ENCODE measurements around the gene NEDD4L.

Gene NEDD4L

DNA sequence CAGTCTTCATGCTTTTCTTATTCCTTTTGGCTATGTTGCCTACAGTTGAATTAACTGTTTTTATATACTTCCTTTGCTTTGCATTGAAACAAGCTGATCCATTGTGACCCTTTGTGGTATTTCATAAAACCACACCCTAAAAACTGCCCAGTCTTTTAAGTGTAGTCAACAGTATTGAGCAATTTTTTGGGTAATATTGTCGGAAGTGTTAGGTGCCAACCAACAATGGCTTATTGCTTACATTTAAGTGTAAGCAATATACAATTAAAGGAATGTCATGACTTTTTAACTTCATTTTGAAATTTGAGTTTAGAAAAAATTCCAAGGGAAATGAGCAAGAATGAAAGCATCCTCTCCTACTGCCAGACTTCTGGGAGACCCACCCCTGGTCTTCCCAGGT lies 174.1 kb downstream of the NEDD4L start:
- DNase-seq: no peak

GRCh38 chr18:58221060-58221725 lies 177.2 kb downstream of the NEDD4L start:
- DNase-seq: no peak

DNA sequence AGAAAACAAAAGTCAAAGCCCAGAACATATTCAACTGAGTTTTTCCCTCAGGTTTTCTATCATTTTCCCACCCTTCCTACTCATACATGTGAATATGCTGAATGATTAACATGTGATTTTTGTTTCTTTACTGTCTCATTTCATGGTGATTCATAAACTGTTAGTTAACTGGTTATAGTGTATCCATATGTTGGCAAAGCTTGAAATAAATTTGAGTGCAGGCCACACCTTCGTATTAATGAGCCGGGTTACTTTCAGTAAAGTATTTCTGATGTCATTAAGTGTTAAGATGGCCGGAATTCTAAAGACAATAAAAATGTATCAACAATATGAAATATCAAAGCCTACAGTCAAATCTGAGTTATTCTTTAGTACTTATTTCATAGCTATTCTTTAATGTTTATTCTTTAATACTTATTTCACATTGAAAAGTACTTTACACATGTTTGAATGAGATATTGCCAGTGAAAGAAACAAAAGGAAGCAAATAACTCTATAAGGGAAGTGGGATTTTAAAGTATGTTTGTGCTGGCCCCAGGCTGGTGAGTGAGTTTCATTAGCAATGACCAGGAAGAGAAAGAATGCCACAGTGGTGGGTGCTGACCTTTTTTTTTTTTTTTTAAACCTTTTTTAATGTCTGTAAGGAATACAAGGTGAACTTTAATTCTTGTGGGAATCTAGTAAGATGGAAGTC lies 178.6 kb downstream of the NEDD4L start:
- no peak for DNase-seq

DNA sequence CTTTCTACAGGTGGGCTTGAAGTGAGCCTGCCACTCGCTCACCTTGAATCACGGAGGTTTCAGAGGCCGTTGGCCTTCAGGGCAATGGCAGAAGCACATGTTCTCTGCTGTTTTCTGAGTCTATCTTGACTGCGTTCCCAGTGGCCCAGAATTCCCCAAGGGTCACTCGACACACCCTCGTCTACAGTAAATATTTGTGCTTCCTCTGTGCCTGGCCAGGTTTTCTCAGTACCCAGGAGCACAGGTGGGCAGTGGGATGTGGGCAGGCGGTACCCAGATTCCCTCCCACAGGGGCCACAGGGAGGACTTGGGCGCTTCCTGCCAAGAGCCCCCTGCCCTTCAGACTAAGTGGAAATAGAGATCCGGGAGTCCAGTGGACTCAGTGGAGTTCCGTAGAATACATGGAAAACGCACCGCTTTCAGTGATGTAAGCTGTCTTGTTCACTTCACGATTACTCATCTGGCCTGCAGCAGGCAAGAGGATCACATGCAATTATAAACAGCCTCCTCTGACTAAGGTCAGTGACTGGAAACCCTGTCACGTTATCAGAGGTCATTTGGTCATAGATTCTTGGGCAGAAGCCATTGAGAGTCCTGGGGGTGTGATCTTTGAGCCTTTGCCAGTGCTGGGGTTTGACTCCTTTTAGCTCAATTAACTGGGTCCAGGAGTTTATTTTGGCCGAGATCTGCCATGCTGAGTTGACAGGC lies 179.8 kb downstream of the NEDD4L start:
- no peak for DNase-seq

- DNase-seq: no peak
These were observed 180.4 kb downstream of the NEDD4L start for GRCh38 chr18:58224425-58224750.

DNA sequence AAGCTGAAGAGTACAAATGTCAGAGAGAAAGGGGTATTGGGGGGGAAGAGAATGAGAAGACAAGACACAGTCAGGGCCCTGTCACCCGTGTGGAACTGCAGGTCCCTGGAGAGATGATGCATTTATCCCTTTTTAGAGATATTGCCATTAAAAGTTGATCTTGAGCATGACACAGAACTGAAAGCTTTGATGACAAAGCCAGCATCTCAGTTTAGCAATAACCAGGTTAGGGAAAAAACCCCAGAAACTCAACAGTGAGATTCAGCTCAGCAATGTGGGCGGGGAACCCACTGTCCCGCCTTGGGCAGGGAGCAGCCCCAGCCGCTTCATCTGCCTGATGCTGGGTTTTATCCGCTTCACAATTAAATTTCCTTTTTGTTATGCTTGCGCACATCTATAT lies 181.1 kb downstream of the NEDD4L start:
- DNase-seq: no peak

- DNase-seq: no peak
These were observed 182.4 kb downstream of the NEDD4L start for GRCh38 chr18:58226429-58226828.

- DNase-seq: no peak
These were observed 183.4 kb downstream of the NEDD4L start for GRCh38 chr18:58227361-58227930.

DNA sequence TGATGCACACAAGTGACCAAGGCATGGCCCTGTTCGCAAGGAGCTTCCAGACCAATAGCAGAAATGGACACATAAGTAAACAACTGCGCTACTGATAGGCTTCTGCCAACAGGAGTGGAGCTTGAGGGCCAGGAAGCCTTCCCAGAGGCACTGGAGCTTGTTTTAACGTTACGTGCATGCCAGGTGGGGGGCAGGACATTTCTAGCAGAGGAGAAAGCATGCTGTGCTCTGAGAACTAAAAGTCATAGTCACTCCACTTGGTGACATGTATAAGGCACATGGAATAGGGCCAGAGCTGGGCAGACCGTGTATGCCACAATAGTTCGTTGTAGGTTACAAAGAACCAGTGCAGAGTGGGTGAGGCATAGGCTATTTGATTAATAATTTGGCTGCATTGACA lies 184.2 kb downstream of the NEDD4L start:
- no peak for DNase-seq

GRCh38 chr18:58228762-58229161 lies 184.7 kb downstream of the NEDD4L start:
- DNase-seq: no peak

DNA sequence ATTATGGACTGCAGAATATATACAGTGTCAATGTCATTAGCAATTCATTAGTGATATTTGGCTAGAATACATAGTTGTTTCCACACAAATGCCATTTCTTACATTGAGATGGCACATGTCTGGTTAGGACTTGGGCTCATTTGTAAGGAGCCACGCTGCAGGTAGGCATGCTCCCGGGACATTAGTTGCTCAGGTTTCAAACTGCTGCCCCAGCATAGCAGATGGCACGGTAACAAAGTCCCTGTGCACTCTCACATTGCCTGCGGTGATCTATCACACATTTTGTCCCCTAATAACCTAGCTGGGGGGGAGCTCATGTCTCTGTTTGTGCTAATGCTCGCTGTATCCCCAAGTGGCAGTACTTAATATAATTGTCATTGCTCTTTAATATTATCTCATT lies 185.1 kb downstream of the NEDD4L start:
- no peak for DNase-seq

DNA sequence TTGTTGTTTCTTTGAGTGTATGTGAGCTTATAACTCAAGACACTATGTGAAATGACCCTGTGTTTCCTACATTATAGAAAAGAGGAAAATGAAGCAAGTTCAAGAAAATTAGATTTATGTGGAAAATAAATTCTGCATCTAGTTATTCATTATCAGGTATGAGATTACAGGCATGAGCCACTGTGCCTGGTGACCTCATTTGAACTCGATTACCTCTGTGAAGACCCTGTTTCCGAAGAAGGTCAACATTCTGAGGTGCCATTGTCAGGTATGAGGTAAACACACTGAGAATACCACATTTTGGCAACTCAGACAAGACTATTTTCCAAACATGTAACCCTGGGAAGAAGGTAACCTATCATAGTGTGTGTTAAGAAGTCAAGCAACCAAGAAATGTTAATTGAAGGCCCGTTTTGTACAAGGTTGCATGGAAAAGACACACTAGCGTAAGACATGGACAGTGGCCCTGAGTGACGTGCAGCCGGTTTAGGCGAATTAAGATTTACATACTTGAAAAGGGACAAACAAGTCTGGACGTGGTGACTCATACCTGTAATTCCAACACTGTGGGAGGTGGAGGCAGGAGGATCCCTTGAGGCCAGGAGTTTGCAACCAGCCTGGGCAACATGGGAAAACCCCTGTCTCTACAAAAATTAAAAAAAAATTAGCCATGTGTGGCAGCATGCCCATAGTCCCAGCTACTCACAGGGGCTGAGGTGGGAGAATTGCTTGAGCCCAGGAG lies 186.6 kb downstream of the NEDD4L start:
- DNase-seq: no peak

DNA sequence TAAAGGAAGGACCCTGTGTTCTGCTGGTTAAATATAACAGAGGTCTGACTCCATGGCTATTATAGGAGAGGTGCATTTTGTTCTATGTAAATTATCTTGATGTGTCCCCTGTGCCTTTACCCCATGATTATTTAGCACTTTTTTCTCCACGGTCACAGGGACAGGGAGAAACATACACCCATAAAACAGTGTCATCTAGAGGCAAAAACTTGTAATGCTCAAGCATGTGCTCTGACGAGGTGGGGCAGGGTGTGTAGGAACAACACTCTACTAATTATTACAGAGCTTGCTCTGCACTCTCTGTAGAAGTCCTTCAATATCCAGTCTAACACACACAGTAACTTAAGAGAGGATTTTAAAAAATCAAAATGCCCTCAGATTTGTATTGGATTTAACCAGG lies 187.9 kb downstream of the NEDD4L start:
- no peak for DNase-seq

DNA sequence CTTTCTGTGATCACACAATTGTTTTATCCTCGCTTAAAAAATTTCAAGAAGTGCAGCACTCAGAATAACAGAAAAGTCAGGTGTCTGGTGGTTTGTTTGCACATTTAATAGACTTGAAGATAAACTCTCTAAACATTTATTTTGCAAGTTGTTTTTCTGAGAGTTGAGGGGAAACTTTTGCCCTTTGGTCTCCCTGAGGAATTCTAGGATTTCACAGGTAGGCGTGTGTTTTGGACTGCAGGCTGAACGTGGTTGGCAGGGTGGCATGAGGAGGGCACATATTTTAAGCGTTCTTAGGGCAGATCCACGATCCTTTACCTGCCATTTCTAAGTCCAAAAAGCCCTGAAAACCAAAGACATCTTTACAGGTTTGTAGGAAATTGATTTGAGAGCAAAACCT lies 188.6 kb downstream of the NEDD4L start:
- no peak for DNase-seq

DNA sequence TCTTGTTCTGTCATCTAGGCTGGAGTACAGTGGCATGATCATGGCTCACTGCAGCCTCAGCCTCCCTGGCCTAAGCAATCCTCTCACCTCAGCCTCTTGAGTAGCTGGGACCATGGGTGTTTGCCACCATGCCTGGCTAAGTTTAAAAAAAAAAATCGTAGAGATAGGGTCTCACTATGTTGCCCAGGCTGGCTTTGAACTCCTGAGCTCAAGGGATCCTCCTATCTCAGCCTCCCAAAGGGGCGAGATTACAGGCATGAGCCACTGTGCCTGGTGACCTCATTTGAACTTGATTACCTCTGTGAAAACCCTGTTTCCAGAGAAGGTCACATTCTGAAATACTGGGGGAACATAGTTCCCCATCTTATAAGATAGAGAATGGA lies 190.3 kb downstream of the NEDD4L start:
- DNase-seq: no peak

- DNase-seq: no peak
These were observed 191.0 kb downstream of the NEDD4L start for GRCh38 chr18:58235001-58235436.

GRCh38 chr18:58239879-58240278 lies 195.9 kb downstream of the NEDD4L start:
- no peak for DNase-seq

- DNase-seq: no peak
These were observed 197.1 kb downstream of the NEDD4L start for GRCh38 chr18:58241026-58241679.

DNA sequence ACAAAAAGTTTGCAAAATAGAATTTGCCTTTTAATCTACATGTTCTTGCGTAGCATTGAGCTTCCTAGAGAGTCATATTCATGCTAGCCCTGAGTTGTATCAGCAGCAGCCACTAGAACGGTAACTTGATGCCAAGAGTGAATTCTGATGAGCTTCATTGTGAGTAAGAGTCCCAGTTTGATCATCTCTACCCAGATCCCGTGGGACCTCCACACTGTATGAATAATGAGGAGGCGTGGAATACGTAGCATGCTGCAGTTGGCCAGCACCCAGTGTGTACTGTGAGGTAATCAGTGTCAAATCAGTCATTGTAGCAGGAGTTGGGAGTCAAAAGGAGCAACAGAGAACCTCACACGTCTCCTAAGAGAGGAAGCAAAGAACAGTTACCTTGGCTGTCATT lies 197.9 kb downstream of the NEDD4L start:
- DNase-seq: no peak

GRCh38 chr18:58242435-58242834 lies 198.4 kb downstream of the NEDD4L start:
- DNase-seq: no peak

DNA sequence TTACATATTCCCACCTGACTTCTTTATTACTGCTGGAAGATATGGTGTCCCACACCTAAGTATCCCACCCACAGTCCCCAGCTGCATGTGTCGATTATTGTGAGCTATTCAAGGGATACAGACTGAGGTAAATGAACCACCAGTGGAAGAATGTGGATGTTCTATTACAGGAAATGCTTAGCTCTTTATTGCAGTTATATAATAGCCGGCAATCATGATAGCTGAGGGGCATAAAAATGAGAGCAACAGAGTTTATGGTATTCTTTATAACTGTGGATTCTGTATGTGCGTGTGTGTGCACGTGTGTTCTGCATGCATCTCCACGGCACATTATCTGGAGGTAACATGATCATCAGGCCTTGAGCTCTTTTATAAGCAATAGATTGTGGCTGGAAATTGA lies 198.9 kb downstream of the NEDD4L start:
- no peak for DNase-seq

DNA sequence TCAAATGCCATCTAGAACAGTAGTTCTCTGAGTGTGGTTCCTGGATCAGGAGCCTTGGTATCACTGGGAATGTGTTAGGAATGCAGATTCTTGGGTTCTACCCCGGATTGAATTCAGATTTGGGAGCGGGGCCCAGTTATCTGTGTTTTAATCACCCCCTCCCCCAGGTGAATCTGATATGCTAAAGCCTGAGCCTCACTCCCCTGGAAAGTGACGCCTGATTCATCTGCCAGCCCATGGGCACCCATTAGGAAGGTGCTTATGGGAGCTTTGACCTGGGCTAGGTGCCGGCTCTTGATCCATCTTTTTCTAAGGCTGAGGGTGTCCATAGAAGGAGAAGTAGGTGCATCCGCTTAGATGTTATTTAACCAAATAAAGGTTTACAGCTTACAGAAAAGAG lies 199.4 kb downstream of the NEDD4L start:
- no peak for DNase-seq

- no peak for DNase-seq
These were observed 203.4 kb downstream of the NEDD4L start for GRCh38 chr18:58247363-58247834.
